K562 (cell line): ENCODE data around the gene AMPD1. TPM values are rescaled to one million over a fixed set of nuclear protein-coding genes. Genes with fewer than 3 reads are reported as not detected.

Source experiments
- BACH1 ChIP-seq: fragments of 200-800 bp; sonication (Bioruptor generic); IDR thresholded peaks from 2 replicates; pipeline ENCODE4 v1.6.1; 2016; ENCODE audit warnings: missing genetic modification characterization, missing compliant biosample characterization
- CEBPG ChIP-seq, 3 experiments: fragments of 200-800 bp in 1 of 3; sonication (Bioruptor generic) in 1 of 3; sonication (generic) in 1 of 3; formaldehyde crosslinking in 1 of 3; IDR thresholded peaks in 2 of 3; conservative IDR thresholded peaks in 1 of 3; 2 replicates each; pipeline versions ENCODE4 v1.6.1 to v1.8.0; 2016 to 2022; ENCODE audit warnings: missing compliant biosample characterization in 2 of 3, missing genetic modification characterization in 2 of 3, mild to moderate bottlenecking in 1 of 3, missing genetic modification reagents in 1 of 3
- GATAD2A ChIP-seq: fragments of 450-650 bp; IDR thresholded peaks from 2 replicates; pipeline ENCODE4 v1.6.1; 2017
- JUND ChIP-seq, 2 experiments: IDR thresholded peaks; 2 replicates in 1 of 2; 3 replicates in 1 of 2; pipeline ENCODE4 v1.6.1; 2011; ENCODE audit warnings: borderline replicate concordance in 2 of 2, low read depth in 2 of 2, low read length in 2 of 2, improper control_type of control experiment in 1 of 2, missing biosample characterization in 1 of 2, missing genetic modification characterization in 1 of 2, missing genetic modification reagents in 1 of 2
- MECOM ChIP-seq: fragments of 250-450 bp; sonication (Bioruptor Pico); IDR thresholded peaks from 2 replicates; pipeline ENCODE4 v1.8.0; 2022; ENCODE audit warnings: inconsistent platforms
- MEF2A ChIP-seq: IDR thresholded peaks from 2 replicates; pipeline ENCODE4 v1.6.1; 2011; ENCODE audit warnings: low read depth, mild to moderate bottlenecking, low read length, moderate library complexity; ENCODE audit not compliant: control insufficient read depth
- SLC30A9 ChIP-seq: fragments of 250-450 bp; sonication (Bioruptor Pico); IDR thresholded peaks from 2 replicates; pipeline ENCODE4 v1.8.0; 2022; ENCODE audit warnings: mild to moderate bottlenecking, moderate library complexity
- SMARCA5 ChIP-seq: fragments of 450-650 bp; IDR thresholded peaks from 2 replicates; pipeline ENCODE4 v1.6.1; 2016
- TCF3 ChIP-seq: sonication (generic); formaldehyde crosslinking; IDR thresholded peaks from 2 replicates; pipeline ENCODE4 v1.4.0; 2020; ENCODE audit warnings: mild to moderate bottlenecking, missing genetic modification reagents
- ZNF311 ChIP-seq: fragments of 250-450 bp; sonication (Bioruptor Pico); IDR thresholded peaks from 2 replicates; pipeline ENCODE4 v1.4.0; 2020; ENCODE audit warnings: mild to moderate bottlenecking, moderate library complexity
- ZNF316 ChIP-seq: fragments of 450-650 bp; IDR thresholded peaks from 2 replicates; pipeline ENCODE4 v1.6.1; 2016
- ZNF695 ChIP-seq: fragments of 450-650 bp; formaldehyde crosslinking; IDR thresholded peaks from 2 replicates; pipeline ENCODE4 v1.4.0; 2020; ENCODE audit warnings: mild to moderate bottlenecking, moderate library complexity
- polyA plus RNA-seq, 8 experiments: library from polyadenylated mRNA; depleted of rRNA in 4 of 8; stranded (reverse) in 5 of 8; unstranded in 3 of 8; fragments of >200 nt; fragmentation: Nextera tagmentation in 2 of 8; fragmentation: Illumina TruSeq in 1 of 8; extraction: Ambion mirVana in 2 of 8; extraction: Trizol in 1 of 8; gene quantifications; 2 replicates each; pipeline versions ENCODE4 v1.2.1 to v1.2.3, GENCODE V29; 2011 to 2014; ENCODE audit warnings: inconsistent platforms in 1 of 8, missing spikeins in 1 of 8
- total RNA-seq, 7 experiments: library from RNA; depleted of rRNA in 6 of 7; stranded (reverse); fragments of >200 nt in 6 of 7; fragmentation: Illumina TruSeq in 2 of 7; extraction: Trizol in 2 of 7; gene quantifications; 2 replicates each; pipeline versions ENCODE4 v1.2.1 to v1.2.3, GENCODE V29; 2011 to 2021; ENCODE audit warnings: low replicate concordance in 1 of 7
- TF ChIP-seq, protein P1 (sequence below): fragments of 200-600 bp; sonication (generic); IDR thresholded peaks from one replicate; pipeline ENCODE4 v1.6.1; 2012; ENCODE audit warnings: mild to moderate bottlenecking, low read depth, low read length, inconsistent platforms
- TF ChIP-seq, protein P2 (sequence below), 2 experiments: fragments of 200-800 bp in 1 of 2; sonication (Bioruptor generic) in 1 of 2; sonication (generic) in 1 of 2; formaldehyde crosslinking in 1 of 2; IDR thresholded peaks in 1 of 2; conservative IDR thresholded peaks in 1 of 2; 2 replicates each; pipeline versions ENCODE4 v1.5.0 to v1.6.1; 2016 to 2020; ENCODE audit warnings: missing compliant biosample characterization in 1 of 2, missing genetic modification characterization in 1 of 2, missing genetic modification reagents in 1 of 2

Gene AMPD1
- total and polyA plus RNA-seq, 9 of the 15 experiments (the other 6 are each of a cell fraction or from before 2014, with no cell fraction given), result 0.04 to 0.17 TPM; not detected in 7

DNA sequence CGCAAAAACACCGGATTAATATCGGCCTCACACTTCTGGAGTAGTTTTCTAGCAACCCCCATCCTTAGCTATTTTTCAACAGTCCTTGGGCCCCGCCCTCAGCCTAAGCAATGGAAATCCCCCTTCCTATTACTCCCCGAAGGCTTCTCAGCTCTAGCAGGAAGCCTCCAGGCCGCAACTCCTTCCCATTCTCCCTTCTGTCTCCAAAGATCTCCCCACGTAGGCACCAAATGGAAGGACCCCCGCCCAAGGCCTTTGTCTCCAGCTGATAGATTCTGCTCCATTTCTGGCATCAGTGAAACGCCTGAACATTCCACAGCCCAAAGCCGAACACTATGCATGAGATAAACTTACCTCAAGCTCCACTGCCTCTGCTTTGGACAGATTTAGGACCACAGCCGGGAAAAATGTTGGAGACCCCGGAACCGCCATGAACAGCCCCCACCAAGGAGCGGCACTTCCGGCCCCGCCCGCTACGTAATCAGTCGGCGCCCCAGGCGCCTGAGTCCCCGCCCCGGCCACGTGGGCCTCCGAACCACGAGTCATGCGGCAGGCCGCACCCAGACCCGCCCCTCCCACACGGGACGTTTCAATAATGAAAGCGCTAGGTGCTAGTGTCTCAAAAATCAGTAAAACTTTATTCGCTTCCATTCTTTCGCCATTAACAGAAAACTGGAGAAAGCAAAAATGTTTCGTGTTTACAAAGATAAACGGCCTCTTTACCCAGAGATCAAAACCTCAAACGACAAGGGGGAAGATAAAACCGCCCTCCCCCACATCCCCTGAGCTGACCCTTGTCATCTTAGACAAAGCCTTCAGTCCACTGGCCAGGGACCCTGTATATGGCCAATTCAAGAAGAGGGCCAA is 21.2 kb upstream of the AMPD1 start, which contains the start of gene NRAS (continued):
- TF ChIP-seq, protein P1, sequence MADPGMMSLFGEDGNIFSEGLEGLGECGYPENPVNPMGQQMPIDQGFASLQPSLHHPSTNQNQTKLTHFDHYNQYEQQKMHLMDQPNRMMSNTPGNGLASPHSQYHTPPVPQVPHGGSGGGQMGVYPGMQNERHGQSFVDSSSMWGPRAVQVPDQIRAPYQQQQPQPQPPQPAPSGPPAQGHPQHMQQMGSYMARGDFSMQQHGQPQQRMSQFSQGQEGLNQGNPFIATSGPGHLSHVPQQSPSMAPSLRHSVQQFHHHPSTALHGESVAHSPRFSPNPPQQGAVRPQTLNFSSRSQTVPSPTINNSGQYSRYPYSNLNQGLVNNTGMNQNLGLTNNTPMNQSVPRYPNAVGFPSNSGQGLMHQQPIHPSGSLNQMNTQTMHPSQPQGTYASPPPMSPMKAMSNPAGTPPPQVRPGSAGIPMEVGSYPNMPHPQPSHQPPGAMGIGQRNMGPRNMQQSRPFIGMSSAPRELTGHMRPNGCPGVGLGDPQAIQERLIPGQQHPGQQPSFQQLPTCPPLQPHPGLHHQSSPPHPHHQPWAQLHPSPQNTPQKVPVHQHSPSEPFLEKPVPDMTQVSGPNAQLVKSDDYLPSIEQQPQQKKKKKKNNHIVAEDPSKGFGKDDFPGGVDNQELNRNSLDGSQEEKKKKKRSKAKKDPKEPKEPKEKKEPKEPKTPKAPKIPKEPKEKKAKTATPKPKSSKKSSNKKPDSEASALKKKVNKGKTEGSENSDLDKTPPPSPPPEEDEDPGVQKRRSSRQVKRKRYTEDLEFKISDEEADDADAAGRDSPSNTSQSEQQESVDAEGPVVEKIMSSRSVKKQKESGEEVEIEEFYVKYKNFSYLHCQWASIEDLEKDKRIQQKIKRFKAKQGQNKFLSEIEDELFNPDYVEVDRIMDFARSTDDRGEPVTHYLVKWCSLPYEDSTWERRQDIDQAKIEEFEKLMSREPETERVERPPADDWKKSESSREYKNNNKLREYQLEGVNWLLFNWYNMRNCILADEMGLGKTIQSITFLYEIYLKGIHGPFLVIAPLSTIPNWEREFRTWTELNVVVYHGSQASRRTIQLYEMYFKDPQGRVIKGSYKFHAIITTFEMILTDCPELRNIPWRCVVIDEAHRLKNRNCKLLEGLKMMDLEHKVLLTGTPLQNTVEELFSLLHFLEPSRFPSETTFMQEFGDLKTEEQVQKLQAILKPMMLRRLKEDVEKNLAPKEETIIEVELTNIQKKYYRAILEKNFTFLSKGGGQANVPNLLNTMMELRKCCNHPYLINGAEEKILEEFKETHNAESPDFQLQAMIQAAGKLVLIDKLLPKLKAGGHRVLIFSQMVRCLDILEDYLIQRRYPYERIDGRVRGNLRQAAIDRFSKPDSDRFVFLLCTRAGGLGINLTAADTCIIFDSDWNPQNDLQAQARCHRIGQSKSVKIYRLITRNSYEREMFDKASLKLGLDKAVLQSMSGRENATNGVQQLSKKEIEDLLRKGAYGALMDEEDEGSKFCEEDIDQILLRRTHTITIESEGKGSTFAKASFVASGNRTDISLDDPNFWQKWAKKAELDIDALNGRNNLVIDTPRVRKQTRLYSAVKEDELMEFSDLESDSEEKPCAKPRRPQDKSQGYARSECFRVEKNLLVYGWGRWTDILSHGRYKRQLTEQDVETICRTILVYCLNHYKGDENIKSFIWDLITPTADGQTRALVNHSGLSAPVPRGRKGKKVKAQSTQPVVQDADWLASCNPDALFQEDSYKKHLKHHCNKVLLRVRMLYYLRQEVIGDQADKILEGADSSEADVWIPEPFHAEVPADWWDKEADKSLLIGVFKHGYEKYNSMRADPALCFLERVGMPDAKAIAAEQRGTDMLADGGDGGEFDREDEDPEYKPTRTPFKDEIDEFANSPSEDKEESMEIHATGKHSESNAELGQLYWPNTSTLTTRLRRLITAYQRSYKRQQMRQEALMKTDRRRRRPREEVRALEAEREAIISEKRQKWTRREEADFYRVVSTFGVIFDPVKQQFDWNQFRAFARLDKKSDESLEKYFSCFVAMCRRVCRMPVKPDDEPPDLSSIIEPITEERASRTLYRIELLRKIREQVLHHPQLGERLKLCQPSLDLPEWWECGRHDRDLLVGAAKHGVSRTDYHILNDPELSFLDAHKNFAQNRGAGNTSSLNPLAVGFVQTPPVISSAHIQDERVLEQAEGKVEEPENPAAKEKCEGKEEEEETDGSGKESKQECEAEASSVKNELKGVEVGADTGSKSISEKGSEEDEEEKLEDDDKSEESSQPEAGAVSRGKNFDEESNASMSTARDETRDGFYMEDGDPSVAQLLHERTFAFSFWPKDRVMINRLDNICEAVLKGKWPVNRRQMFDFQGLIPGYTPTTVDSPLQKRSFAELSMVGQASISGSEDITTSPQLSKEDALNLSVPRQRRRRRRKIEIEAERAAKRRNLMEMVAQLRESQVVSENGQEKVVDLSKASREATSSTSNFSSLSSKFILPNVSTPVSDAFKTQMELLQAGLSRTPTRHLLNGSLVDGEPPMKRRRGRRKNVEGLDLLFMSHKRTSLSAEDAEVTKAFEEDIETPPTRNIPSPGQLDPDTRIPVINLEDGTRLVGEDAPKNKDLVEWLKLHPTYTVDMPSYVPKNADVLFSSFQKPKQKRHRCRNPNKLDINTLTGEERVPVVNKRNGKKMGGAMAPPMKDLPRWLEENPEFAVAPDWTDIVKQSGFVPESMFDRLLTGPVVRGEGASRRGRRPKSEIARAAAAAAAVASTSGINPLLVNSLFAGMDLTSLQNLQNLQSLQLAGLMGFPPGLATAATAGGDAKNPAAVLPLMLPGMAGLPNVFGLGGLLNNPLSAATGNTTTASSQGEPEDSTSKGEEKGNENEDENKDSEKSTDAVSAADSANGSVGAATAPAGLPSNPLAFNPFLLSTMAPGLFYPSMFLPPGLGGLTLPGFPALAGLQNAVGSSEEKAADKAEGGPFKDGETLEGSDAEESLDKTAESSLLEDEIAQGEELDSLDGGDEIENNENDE, result no peak
- TF ChIP-seq GATAD2A (no peak), SMARCA5 (no peak), ZNF695 (CRISPR knock-in tag) (no peak), TCF3 (CRISPR knock-in tag) (peak; percentile 18; the same call in 1 of the 2 replicates), MEF2A (no peak), ZNF316 (no peak), MECOM (no peak), SLC30A9 (CRISPR knock-in tag) (no peak), BACH1 (tag) (peak; percentile 83; the same call in 1 of the 2 replicates), JUND (IDR thresholded peaks at IDR 0.05; ENCODE audit: borderline replicate concordance, low read depth, low read length) (peak; percentile 71), JUND (tag; IDR thresholded peaks at IDR 0.05; ENCODE audit: borderline replicate concordance, low read depth, low read length) (no peak; the same call in 2 of the 3 replicates), CEBPG (CRISPR knock-in tag; IDR thresholded peaks at IDR 0.05) (no peak), CEBPG (tag; conservative IDR thresholded peaks at IDR 0.05 in 1 of 2, IDR thresholded peaks at IDR 0.05 in 1 of 2) (no peak), ZNF311 (CRISPR knock-in tag) (no peak)
- TF ChIP-seq, protein P2, sequence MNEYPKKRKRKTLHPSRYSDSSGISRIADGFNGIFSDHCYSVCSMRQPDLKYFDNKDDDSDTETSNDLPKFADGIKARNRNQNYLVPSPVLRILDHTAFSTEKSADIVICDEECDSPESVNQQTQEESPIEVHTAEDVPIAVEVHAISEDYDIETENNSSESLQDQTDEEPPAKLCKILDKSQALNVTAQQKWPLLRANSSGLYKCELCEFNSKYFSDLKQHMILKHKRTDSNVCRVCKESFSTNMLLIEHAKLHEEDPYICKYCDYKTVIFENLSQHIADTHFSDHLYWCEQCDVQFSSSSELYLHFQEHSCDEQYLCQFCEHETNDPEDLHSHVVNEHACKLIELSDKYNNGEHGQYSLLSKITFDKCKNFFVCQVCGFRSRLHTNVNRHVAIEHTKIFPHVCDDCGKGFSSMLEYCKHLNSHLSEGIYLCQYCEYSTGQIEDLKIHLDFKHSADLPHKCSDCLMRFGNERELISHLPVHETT (CRISPR knock-in tag; conservative IDR thresholded peaks at IDR 0.05 in 1 of 2, IDR thresholded peaks at IDR 0.05 in 1 of 2), result peak in 1 of 2 experiments; percentile 76; a peak in 2 of 4 replicates
